ENCODE results near the gene GPR171.
"Not testable (repeated sequence)": the region's sequence is repeated elsewhere in the genome, so short reads cannot be mapped to it uniquely, and the experiment has no call there.

GPR171 gene, protein sequence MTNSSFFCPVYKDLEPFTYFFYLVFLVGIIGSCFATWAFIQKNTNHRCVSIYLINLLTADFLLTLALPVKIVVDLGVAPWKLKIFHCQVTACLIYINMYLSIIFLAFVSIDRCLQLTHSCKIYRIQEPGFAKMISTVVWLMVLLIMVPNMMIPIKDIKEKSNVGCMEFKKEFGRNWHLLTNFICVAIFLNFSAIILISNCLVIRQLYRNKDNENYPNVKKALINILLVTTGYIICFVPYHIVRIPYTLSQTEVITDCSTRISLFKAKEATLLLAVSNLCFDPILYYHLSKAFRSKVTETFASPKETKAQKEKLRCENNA

GRCh38 chr3:151203051-151203420 lies at the start of gene GPR171:
GPR171 (minus strand) TSS chr3:151203216; CDS start chr3:151199386, 3,830 bp downstream.
- no peak for DNase-seq

- DNase-seq, result no peak
Observed at GRCh38 chr3:151248772-151249337, 45.8 kb upstream of the GPR171 start.

DNA sequence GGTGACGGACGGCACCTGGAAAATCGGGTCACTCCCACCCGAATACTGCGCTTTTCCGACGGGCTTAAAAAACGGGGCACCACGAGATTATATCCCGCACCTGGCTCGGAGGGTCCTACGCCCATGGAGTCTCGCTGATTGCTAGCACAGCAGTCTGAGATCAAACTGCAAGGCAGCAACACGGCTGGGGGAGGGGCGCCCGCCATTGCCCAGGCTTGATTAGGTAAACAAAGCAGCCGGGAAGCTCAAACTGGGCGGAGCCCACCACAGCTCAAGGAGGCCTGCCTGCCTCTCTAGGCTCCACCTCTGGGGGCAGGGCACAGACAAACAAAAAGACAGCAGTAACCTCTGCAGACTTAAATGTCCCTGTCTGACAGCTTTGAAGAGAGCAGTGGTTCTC lies 39.0 kb upstream of the GPR171 start:
- DNase-seq, result not testable (repeated sequence)

GRCh38 chr3:151236736-151237135 lies 33.7 kb upstream of the GPR171 start:
- no peak for DNase-seq

DNA sequence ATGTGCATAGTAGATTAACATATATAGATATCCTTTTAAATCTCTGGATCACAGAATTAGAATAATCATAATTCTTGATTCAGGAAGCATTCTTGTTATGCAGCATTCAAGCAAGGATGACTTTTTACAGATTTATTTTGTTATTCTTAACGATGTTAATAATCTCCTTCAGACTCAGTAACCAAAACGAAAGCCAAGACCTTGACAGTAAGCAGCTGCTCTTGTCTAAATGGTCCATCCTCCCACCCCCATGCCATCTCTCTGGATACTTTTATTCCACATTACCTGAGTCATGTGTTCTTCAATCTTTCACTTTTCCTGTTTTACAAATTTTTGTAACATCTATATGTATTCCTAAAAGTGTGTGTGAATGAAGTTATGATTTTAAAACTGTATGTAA lies 33.3 kb upstream of the GPR171 start:
- no peak for DNase-seq

- DNase-seq, result no peak
Observed at GRCh38 chr3:151234825-151235224, 31.8 kb upstream of the GPR171 start.

DNA sequence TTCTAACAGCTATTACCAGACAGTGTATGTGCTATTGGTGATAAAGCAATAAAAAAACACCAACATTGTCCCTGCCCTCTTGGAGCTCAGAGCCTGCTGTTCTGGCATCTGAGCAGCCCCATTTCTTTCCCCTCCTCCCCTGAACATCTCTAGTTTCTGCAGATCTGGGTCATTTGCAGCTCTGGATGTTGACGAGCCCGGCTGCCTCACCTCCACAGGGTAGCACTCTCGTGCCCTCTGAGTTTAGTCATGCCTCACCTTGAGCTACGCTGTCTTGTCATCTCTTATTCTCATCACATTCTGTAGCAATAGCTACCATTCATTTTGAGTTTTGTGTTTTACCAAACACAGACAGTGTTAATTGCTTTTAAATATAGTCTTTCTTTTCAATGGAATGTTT lies 30.0 kb upstream of the GPR171 start:
- DNase-seq, result no peak

DNA sequence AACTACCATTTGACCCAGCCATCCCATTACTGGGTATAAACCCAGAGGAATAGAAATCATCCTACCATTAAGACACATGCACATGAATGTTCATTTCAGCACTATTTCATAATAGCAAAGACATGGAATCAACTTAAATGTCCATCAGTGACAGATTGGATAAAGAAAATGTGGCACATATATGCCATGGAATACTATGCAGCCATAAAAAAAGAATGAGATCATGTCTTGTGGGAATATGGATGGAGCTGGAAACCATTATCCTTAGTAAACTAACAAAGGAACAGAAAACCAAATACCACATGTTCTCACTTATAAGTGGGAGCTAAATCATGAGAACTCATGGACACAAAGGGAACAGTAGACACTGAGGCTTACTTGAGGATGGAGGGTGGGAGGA lies 29.4 kb upstream of the GPR171 start:
- DNase-seq, result not testable (repeated sequence)

GRCh38 chr3:151230646-151231045 lies 27.6 kb upstream of the GPR171 start:
- DNase-seq, result no peak

GRCh38 chr3:151228666-151229040 lies 25.6 kb upstream of the GPR171 start:
- peak; percentile 53 for DNase-seq

- peak; percentile 71 for DNase-seq
Observed at GRCh38 chr3:151227807-151228665, 25.0 kb upstream of the GPR171 start.

- no peak for DNase-seq
Observed at GRCh38 chr3:151227266-151227806, 24.3 kb upstream of the GPR171 start.

GRCh38 chr3:151226825-151227224 lies 23.8 kb upstream of the GPR171 start:
- no peak for DNase-seq

GRCh38 chr3:151226088-151226563 lies 23.1 kb upstream of the GPR171 start:
- peak; percentile 72 for DNase-seq

- no peak for DNase-seq
Observed at GRCh38 chr3:151225040-151225975, 22.3 kb upstream of the GPR171 start.

- DNase-seq, result no peak
Observed at GRCh38 chr3:151224268-151224866, 21.4 kb upstream of the GPR171 start.

- peak; percentile 84 for DNase-seq
Observed at GRCh38 chr3:151219056-151219455, 16.0 kb upstream of the GPR171 start.

GRCh38 chr3:151218136-151218535 lies 15.1 kb upstream of the GPR171 start:
- DNase-seq, result peak; percentile 88

GRCh38 chr3:151216641-151217607 lies 13.9 kb upstream of the GPR171 start:
- peak; percentile 44 for DNase-seq

DNA sequence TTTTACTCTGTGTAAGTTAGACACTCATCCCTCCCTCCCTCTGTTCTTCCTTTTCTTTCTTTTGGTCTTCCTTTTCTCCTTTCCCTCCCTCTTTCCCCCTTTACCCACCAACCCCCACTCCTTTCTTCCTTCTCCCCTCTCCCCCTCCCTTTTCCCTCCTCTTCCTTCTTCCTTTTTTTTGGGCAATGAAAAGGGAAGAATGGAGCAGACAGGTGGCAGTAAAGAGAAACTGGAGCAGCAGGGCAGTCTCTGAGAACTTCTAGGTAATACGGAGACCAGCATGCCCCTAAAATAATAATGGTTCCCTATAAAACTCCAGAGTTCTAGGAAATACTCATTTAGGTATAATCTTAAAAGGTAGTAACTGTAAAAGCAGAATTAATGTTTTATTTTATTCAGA lies 11.4 kb upstream of the GPR171 start:
- no peak for DNase-seq

- no peak for DNase-seq
Observed at GRCh38 chr3:151213881-151214280, 10.9 kb upstream of the GPR171 start.
